Keratinocyte (primary cell): ENCODE data around the gene SEL1L3. TPM values are rescaled to one million over a fixed set of nuclear protein-coding genes. Genes with fewer than 3 reads are reported as not detected.
A peak's percentile ranks its signal among the peaks of the same experiment; 100 is the strongest.

ENCODE experiments used
- DNase-seq: peaks from one replicate; pipeline ENCODE4 v3.0.0-alpha.2; 2011; ENCODE audit warnings: low read depth, missing footprints, low spot score
- FAIRE-seq: peaks from 2 replicates; lab custom pipeline; 2011; peaks lifted over from hg19 to GRCh38; lab: Jason Lieb, UNC
- H2AFZ ChIP-seq: 2 replicates; pipeline ENCODE4 v1.6.0; 2012; ENCODE audit warnings: low read length, control low read depth, inconsistent platforms; ENCODE audit not compliant: control insufficient read depth
- H3K27ac ChIP-seq: 2 replicates; pipeline ENCODE4 v1.5.1; 2011; ENCODE audit warnings: low read length; ENCODE audit not compliant: control insufficient read depth, insufficient read depth
- H3K27me3 ChIP-seq: 3 replicates; pipeline ENCODE4 v1.6.0; 2011; ENCODE audit warnings: low read length; ENCODE audit not compliant: control insufficient read depth, insufficient read depth; ENCODE audit errors: extremely low read depth
- H3K36me3 ChIP-seq, 2 experiments: 2 replicates in 1 of 2; 3 replicates in 1 of 2; pipeline ENCODE4 v1.5.1; 2011; ENCODE audit warnings: low read length in 2 of 2, mild to moderate bottlenecking in 1 of 2; ENCODE audit not compliant: control insufficient read depth in 2 of 2, insufficient read depth in 2 of 2; ENCODE audit errors: extremely low read depth in 1 of 2
- H3K4me1 ChIP-seq: 3 replicates; pipeline ENCODE4 v1.5.1; 2011; ENCODE audit warnings: low read length; ENCODE audit not compliant: control insufficient read depth, insufficient read depth; ENCODE audit errors: extremely low read depth
- H3K4me2 ChIP-seq: 3 replicates; pipeline ENCODE4 v1.6.0; 2011; ENCODE audit warnings: low read depth, low read length; ENCODE audit not compliant: control insufficient read depth, insufficient read depth; ENCODE audit errors: extremely low read depth
- H3K4me3 ChIP-seq, 3 experiments: fragments of 200-600 bp in 1 of 3; sonication (generic) in 1 of 3; 2 replicates in 2 of 3; 3 replicates in 1 of 3; pipeline ENCODE4 v1.5.1; 2011 to 2016; ENCODE audit warnings: low read length in 3 of 3, mild to moderate bottlenecking in 3 of 3, control low read depth in 2 of 3, inconsistent platforms in 1 of 3, low read depth in 1 of 3, mixed read lengths in 1 of 3, mixed run types in 1 of 3, moderate library complexity in 1 of 3; ENCODE audit not compliant: control insufficient read depth in 2 of 3, insufficient read depth in 2 of 3; ENCODE audit errors: extremely low read depth in 1 of 3
- H3K79me2 ChIP-seq: 2 replicates; pipeline ENCODE4 v1.6.0; 2012; ENCODE audit warnings: low read length; ENCODE audit not compliant: control insufficient read depth, insufficient read depth
- H3K9ac ChIP-seq: 3 replicates; pipeline ENCODE4 v1.6.0; 2011; ENCODE audit warnings: low read length; ENCODE audit not compliant: control insufficient read depth, insufficient read depth; ENCODE audit errors: extremely low read depth
- H3K9me1 ChIP-seq: 3 replicates; pipeline ENCODE4 v1.6.0; 2011; ENCODE audit warnings: low read length; ENCODE audit not compliant: control insufficient read depth, insufficient read depth; ENCODE audit errors: extremely low read depth
- H3K9me3 ChIP-seq: 2 replicates; pipeline ENCODE4 v1.5.1; 2012; ENCODE audit warnings: low read depth, low read length; ENCODE audit not compliant: control insufficient read depth
- H4K20me1 ChIP-seq: 3 replicates; pipeline ENCODE4 v1.6.0; 2011; ENCODE audit warnings: low read length; ENCODE audit not compliant: control insufficient read depth, insufficient read depth; ENCODE audit errors: extremely low read depth
- EZH2 ChIP-seq: IDR thresholded peaks from one replicate; pipeline ENCODE4 v1.6.1; 2012; ENCODE audit warnings: inconsistent platforms, mild to moderate bottlenecking, low read length, moderate library complexity
- dilution Hi-C: fragments of 300-500 bp; cut with MboI; formaldehyde crosslinking; loops from one replicate; pipeline ENCODE4 v1.7.0; 2020; ENCODE audit warnings: low sequenced_read_pairs; ENCODE audit not compliant: extremely low pct_ligation_motif_present
- polyA plus RNA-seq, 5 experiments: library from polyadenylated mRNA; depleted of rRNA in 3 of 5; stranded (reverse) in 3 of 5; stranded (forward) in 1 of 5; unstranded in 1 of 5; fragments of >200 nt; gene quantifications; 1 replicate in 1 of 5; 2 replicates in 3 of 5; 3 replicates in 1 of 5; pipeline versions ENCODE4 v1.2.1 to v1.2.3, GENCODE V29; 2011 to 2012; ENCODE audit warnings: missing spikeins in 2 of 5, low read depth in 1 of 5, low replicate concordance in 1 of 5
- TF ChIP-seq, protein P1 (sequence below), 3 experiments: IDR thresholded peaks in 1 of 3; conservative IDR thresholded peaks in 1 of 3; optimal IDR thresholded peaks in 1 of 3; 2 replicates in 2 of 3; 3 replicates in 1 of 3; pipeline versions ENCODE3 to v1.5.1; 2011; ENCODE audit warnings: low read length in 3 of 3, mild to moderate bottlenecking in 3 of 3, moderate library complexity in 2 of 3, control low read depth in 1 of 3, inconsistent platforms in 1 of 3; ENCODE audit not compliant: insufficient read depth in 2 of 3; ENCODE audit errors: extremely low read depth in 1 of 3

The SEL1L3 gene
- polyA plus RNA-seq, 1 donor (not counting 4 experiments of a cell fraction or from before 2014, with no cell fraction given): 67.9 TPM

DNA sequence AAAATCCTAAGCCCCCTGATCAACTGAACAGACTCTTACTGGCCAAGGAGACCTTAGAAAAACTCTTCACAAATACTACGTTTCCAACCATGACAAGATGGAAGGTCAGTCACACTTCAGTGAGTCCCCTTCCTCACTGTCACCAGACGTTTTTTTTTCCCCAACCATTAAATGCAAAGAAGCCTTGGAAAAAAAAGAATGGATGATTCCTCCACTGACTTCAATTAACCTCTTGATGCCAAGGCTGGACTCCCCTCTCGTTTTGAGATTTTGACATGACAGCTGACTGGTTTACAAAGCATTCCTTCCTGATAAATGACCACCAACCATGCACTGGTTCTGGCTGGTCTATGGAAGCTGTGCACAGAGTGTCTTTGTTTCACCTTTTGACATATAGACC, 133.9 kb downstream of the SEL1L3 start:
- Histone ChIP-seq H3K9ac (no peak overlapping the region), H3K4me2 (no peak overlapping the region), H2AFZ (no peak overlapping the region), H4K20me1 (no peaks in the 10 kb centered on the region), H3K27me3 (no peaks in the 10 kb centered on the region), H3K36me3 (no peaks in the 10 kb centered on the region), H3K4me3 (no peak overlapping the region), H3K9me3 (no peaks in the 10 kb centered on the region), H3K9me1 (no peaks in the 10 kb centered on the region), H3K4me1 (peaks cover 5% of the 10 kb centered on the region), H3K79me2 (no peaks in the 10 kb centered on the region), H3K27ac (no peak overlapping the region)
- TF ChIP-seq EZH2: no peak
- TF ChIP-seq, protein P1, sequence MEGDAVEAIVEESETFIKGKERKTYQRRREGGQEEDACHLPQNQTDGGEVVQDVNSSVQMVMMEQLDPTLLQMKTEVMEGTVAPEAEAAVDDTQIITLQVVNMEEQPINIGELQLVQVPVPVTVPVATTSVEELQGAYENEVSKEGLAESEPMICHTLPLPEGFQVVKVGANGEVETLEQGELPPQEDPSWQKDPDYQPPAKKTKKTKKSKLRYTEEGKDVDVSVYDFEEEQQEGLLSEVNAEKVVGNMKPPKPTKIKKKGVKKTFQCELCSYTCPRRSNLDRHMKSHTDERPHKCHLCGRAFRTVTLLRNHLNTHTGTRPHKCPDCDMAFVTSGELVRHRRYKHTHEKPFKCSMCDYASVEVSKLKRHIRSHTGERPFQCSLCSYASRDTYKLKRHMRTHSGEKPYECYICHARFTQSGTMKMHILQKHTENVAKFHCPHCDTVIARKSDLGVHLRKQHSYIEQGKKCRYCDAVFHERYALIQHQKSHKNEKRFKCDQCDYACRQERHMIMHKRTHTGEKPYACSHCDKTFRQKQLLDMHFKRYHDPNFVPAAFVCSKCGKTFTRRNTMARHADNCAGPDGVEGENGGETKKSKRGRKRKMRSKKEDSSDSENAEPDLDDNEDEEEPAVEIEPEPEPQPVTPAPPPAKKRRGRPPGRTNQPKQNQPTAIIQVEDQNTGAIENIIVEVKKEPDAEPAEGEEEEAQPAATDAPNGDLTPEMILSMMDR (optimal IDR thresholded peaks at IDR 0.05 in 1 of 3, IDR thresholded peaks at IDR 0.05 in 1 of 3, conservative IDR thresholded peaks at IDR 0.05 in 1 of 3; ENCODE audit: extremely low read depth in 1 of 3, insufficient read depth in 2 of 3, low read length in 3 of 3): no peak
- dilution Hi-C loops: no loop called here
- no peak for DNase-seq
- no peak for FAIRE-seq

DNA sequence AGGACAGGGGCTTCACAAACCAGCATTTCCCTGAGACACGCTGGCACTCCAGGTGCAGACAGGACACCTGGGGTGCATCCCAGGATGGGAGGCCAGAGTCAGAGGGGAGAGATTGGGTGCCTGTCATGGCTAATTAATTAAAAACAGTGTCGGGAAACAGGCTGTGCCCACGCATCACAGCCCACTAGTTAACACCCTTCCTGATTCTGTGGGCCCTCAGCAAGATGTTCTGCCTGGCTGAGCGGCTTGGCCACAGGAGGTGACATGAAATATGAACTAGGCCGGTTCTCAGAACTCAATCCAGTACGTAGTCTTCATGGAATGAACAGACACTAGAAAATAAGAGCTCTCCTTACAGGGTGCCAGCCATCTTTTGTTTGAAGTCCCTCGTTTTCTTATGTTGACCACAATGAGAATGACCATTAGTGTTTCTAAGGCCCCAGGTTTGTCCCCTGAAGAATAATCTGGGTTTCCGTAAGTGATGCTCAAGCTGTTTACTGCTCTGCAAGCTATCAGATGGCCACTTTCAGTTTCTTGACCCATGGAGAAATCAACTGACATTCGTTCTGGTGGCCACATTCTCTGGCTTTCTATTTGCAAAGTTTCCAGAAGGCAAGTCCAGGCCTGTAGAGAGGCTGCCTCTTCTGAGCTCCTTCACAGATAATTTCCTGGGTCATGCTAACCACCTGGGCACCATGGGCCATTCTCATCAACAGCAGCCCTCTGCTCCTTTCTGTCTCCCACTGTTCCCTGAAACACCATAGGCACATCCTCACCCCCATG, 134.9 kb downstream of the SEL1L3 start:
- TF ChIP-seq EZH2: no peak
- TF ChIP-seq, protein P1 (optimal IDR thresholded peaks at IDR 0.05 in 1 of 3, IDR thresholded peaks at IDR 0.05 in 1 of 3, conservative IDR thresholded peaks at IDR 0.05 in 1 of 3; ENCODE audit: extremely low read depth in 1 of 3, insufficient read depth in 2 of 3, low read length in 3 of 3): no peak
- dilution Hi-C loops: no loop called here
- Histone ChIP-seq H3K36me3 (no peaks in the 10 kb centered on the region), H3K27ac (no peak overlapping the region), H3K79me2 (no peaks in the 10 kb centered on the region), H3K4me2 (no peak overlapping the region), H2AFZ (no peak overlapping the region), H3K27me3 (no peaks in the 10 kb centered on the region), H3K9me1 (no peaks in the 10 kb centered on the region), H4K20me1 (no peaks in the 10 kb centered on the region), H3K4me3 (no peak overlapping the region), H3K9me3 (no peaks in the 10 kb centered on the region), H3K9ac (no peak overlapping the region), H3K4me1 (peaks cover 5% of the 10 kb centered on the region)
- DNase-seq (no peak), FAIRE-seq (peak; percentile 29)
